Tibial artery (tissue), 4 donors: ENCODE measurements around the gene YPEL1.
"Not testable (repeated sequence)": the region's sequence is repeated elsewhere in the genome, so short reads cannot be mapped to it uniquely, and the experiment has no call there.

Source experiments
- DNase-seq, 2 donors: peaks; one replicate each; pipeline ENCODE4 v3.0.0-alpha.2; 2019
- H3K27ac ChIP-seq, 2 donors: fragments of 200-600 bp; sonication (generic) in 1 of 2; 1 replicate in 1 of 2; 2 replicates in 1 of 2; pipeline ENCODE4 v1.5.1; 2018 to 2019; ENCODE audit warnings: mild to moderate bottlenecking in 1 of 2
- H3K27me3 ChIP-seq, 2 donors: fragments of 200-600 bp; sonication (generic) in 1 of 2; one replicate each; pipeline versions ENCODE4 v1.5.1 to v1.6.0; 2016 to 2019
- H3K36me3 ChIP-seq, 3 donors: fragments of 200-600 bp; sonication (generic) in 2 of 3; one replicate each; pipeline ENCODE4 v1.5.1; 2016 to 2019; ENCODE audit warnings: mild to moderate bottlenecking in 2 of 3
- H3K4me1 ChIP-seq, 4 donors: fragments of 200-600 bp; sonication (generic) in 2 of 4; 1 replicate in 3 of 4; 2 replicates in 1 of 4; pipeline ENCODE4 v1.5.1; 2016 to 2019
- H3K4me3 ChIP-seq, 2 donors: fragments of 200-600 bp; sonication (generic) in 1 of 2; 1 replicate in 1 of 2; 2 replicates in 1 of 2; pipeline ENCODE4 v1.5.1; 2018 to 2019; ENCODE audit warnings: mild to moderate bottlenecking in 2 of 2
- H3K9me3 ChIP-seq, 3 donors: fragments of 200-600 bp; sonication (generic) in 1 of 3; one replicate each; pipeline ENCODE4 v1.5.1; 2016 to 2019
- CTCF ChIP-seq, 2 experiments: fragments of 200-600 bp in 1 of 2; fragments of 450-650 bp in 1 of 2; IDR thresholded peaks; one replicate each; pipeline ENCODE4 v1.5.1; 2017 to 2019; ENCODE audit warnings: antibody characterized with exemption in 2 of 2, mild to moderate bottlenecking in 1 of 2, moderate library complexity in 1 of 2
- intact Hi-C: fragments of 100-400 bp; cut with DNase I; formaldehyde crosslinking; loops from one replicate; pipeline ENCODE4 v1.15.0; 2023; ENCODE audit warnings: low total_unique reads

Gene YPEL1

DNA sequence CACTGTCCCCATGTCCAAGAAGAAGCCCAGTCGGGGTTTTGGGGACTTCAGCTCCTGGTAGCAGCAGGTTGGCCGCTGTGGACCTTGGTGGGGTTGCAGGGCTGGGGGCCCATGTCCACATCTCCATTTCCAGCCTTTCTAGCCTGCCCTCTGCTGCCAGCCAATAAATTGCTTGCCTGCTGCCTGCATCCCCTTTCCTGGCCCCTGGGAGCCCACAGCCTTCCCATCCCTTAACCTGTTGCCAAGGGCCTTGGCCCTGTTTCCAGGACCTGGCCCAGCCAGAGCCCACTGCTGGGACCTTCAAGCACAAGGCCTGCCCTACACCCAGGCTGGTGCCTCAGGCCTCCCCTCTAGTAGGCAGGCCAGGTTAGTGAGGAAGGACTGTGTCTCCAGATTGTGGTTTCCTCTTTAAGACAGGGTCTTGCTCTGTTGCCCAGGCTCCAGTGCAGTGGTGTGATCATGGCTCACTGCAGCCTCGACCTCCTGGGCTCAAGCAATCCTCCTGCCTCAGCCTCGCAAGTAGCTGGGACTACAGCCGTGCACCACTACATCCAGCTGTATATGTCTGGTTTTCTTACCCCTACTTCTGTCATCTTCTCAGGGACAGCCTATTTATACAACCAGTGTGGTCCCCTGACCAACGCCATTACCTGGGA lies 40.0 kb downstream of the YPEL1 start:
- intact Hi-C loops: no loop called here
- Histone ChIP-seq H3K4me1 (peaks cover 0 to 25% (median 12%) of the 10 kb centered on the region in 4 donors), H3K9me3 (no peaks in the 10 kb centered on the region), H3K36me3 (peaks cover 41 to 84% (median 60%) of the 10 kb centered on the region in 3 donors), H3K27me3 (no peaks in the 10 kb centered on the region), H3K4me3 (no peak overlapping the region), H3K27ac (no peak overlapping the region)
- TF ChIP-seq CTCF (IDR thresholded peaks at IDR 0.05): no peak
- no peak for DNase-seq

DNA sequence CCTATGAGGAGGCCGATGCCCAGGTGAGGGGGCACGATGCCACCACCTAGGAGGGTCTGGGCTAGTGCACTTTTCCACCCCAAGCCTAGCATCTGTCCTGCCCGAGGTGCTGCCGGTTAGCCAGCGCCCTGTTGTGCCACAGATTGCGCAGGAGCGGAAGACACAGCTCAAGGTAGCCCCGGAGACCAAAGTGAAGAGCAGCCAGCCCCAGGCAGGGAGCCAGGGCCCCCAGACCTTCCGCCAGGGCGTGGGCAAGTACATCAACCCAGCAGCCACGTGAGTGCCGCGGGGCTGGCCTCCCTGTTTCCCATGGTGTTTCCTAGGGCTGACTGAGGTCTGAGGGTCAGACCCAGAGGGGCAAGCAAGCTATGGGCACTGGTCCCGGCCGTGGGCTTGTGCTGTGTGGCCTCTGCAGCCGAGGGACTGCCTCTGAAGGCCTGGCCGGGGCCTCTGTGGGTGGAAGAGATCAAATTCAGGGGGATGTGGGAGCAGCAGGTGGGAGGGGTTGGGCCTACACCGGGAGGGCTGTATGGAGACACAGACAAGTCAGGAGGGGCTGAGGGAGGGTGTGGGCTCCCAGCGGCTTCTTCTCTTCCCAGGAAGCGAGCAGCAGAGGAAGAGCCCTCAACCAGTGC lies 40.7 kb downstream of the YPEL1 start:
- peaks cover 0 to 25% (median 12%) of the 10 kb centered on the region in 4 donors for H3K4me1 ChIP-seq
- H3K36me3 ChIP-seq: peaks cover 41 to 86% (median 55%) of the 10 kb centered on the region in 3 donors
- no peaks in the 10 kb centered on the region for H3K27me3 ChIP-seq
- no peak overlapping the region for H3K4me3 ChIP-seq
- no peak for DNase-seq
- intact Hi-C loops: no loop called here
- H3K27ac ChIP-seq: no peak overlapping the region
- TF ChIP-seq CTCF (IDR thresholded peaks at IDR 0.05): no peak
- H3K9me3 ChIP-seq: no peaks in the 10 kb centered on the region

GRCh38 chr22:21694394-21694793 lies 41.2 kb downstream of the YPEL1 start:
- no peak for DNase-seq
- Histone ChIP-seq H3K27ac (no peak overlapping the region), H3K4me1 (peaks cover 0 to 25% (median 11%) of the 10 kb centered on the region in 4 donors), H3K4me3 (no peak overlapping the region), H3K36me3 (peaks cover 41 to 85% (median 55%) of the 10 kb centered on the region in 3 donors), H3K27me3 (no peaks in the 10 kb centered on the region), H3K9me3 (no peaks in the 10 kb centered on the region)
- TF ChIP-seq CTCF (IDR thresholded peaks at IDR 0.05): no peak
- intact Hi-C loops: no loop called here

GRCh38 chr22:21693999-21694341 lies 41.6 kb downstream of the YPEL1 start:
- Histone ChIP-seq H3K4me1 (peaks cover 0 to 21% (median 8%) of the 10 kb centered on the region in 4 donors), H3K4me3 (no peak overlapping the region), H3K27me3 (no peaks in the 10 kb centered on the region), H3K27ac (no peak overlapping the region), H3K36me3 (peaks cover 44 to 85% (median 59%) of the 10 kb centered on the region in 3 donors), H3K9me3 (no peaks in the 10 kb centered on the region)
- TF ChIP-seq CTCF (IDR thresholded peaks at IDR 0.05): no peak
- DNase-seq: no peak
- intact Hi-C loops: no loop called here

- no peaks in the 10 kb centered on the region for H3K9me3 ChIP-seq
- no peak for DNase-seq
- no peaks in the 10 kb centered on the region for H3K27me3 ChIP-seq
- no peak overlapping the region for H3K4me3 ChIP-seq
- peaks cover 48 to 86% (median 64%) of the 10 kb centered on the region in 3 donors for H3K36me3 ChIP-seq
- no peak overlapping the region for H3K27ac ChIP-seq
- TF ChIP-seq CTCF (IDR thresholded peaks at IDR 0.05): no peak
- H3K4me1 ChIP-seq: peaks cover 0 to 16% (median 3%) of the 10 kb centered on the region in 4 donors
- intact Hi-C loops: no loop called here
Measured at GRCh38 chr22:21693333-21693998, 42.1 kb downstream of the YPEL1 start.

GRCh38 chr22:21692856-21693255 lies 42.7 kb downstream of the YPEL1 start:
- DNase-seq, H3K27ac ChIP-seq, H3K9me3 ChIP-seq, intact Hi-C loops, H3K27me3 ChIP-seq, H3K4me1 ChIP-seq, H3K4me3 ChIP-seq: not testable (repeated sequence)
- H3K36me3 ChIP-seq: peaks cover 48 to 92% (median 70%) of the 10 kb centered on the region in 3 donors
